ENCODE measurements around the gene NDUFB5. TPM values are rescaled to one million over a fixed set of nuclear protein-coding genes. Genes with fewer than 3 reads are reported as not detected.
"Not testable (repeated sequence)": the region's sequence is repeated elsewhere in the genome, so short reads cannot be mapped to it uniquely, and the experiment has no call there.

NDUFB5 gene
- total RNA-seq, 1 donor from 2014 or later, result 98.9 TPM

- no peak for ATAC-seq
Observed at GRCh38 chr3:179640469-179640868, 35.9 kb downstream of the NDUFB5 start.

- ATAC-seq, result no peak
Observed at GRCh38 chr3:179642871-179643270, 38.3 kb downstream of the NDUFB5 start.

- ATAC-seq, result not testable (repeated sequence)
Observed at GRCh38 chr3:179643837-179644236, 39.2 kb downstream of the NDUFB5 start.

- no peak for ATAC-seq
Observed at GRCh38 chr3:179646177-179646576, 41.6 kb downstream of the NDUFB5 start.

- no peak for ATAC-seq
Observed at GRCh38 chr3:179651687-179652446, 47.3 kb downstream of the NDUFB5 start.

- ATAC-seq, result peak; percentile 64
Observed at GRCh38 chr3:179652447-179653095, 48.0 kb downstream of the NDUFB5 start, which contains the start of gene USP13. Gene USP13 (plus strand): TSS chr3:179653040. CDS start chr3:179653226, 186 bp downstream.

- peak; percentile 82 for ATAC-seq
Observed at GRCh38 chr3:179653096-179653797, 48.7 kb downstream of the NDUFB5 start.

- ATAC-seq, result no peak
Observed at GRCh38 chr3:179655236-179655635, 50.6 kb downstream of the NDUFB5 start.

- ATAC-seq, result no peak
Observed at GRCh38 chr3:179658606-179659005, 54.0 kb downstream of the NDUFB5 start.

- ATAC-seq, result no peak
Observed at GRCh38 chr3:179660872-179661271, 56.3 kb downstream of the NDUFB5 start.

- ATAC-seq, result no peak
Observed at GRCh38 chr3:179661777-179662176, 57.2 kb downstream of the NDUFB5 start.

GRCh38 chr3:179663093-179663492, 58.5 kb downstream of the NDUFB5 start:
- ATAC-seq, result no peak

GRCh38 chr3:179666030-179666429, 61.4 kb downstream of the NDUFB5 start:
- ATAC-seq, result no peak

GRCh38 chr3:179666436-179667035, 61.9 kb downstream of the NDUFB5 start:
- ATAC-seq, result no peak

- no peak for ATAC-seq
Observed at GRCh38 chr3:179668429-179668828, 63.8 kb downstream of the NDUFB5 start.

GRCh38 chr3:179670311-179670710, 65.7 kb downstream of the NDUFB5 start:
- ATAC-seq, result no peak

GRCh38 chr3:179671309-179671708, 66.7 kb downstream of the NDUFB5 start:
- no peak for ATAC-seq

GRCh38 chr3:179671747-179672242, 67.2 kb downstream of the NDUFB5 start:
- ATAC-seq, result peak; percentile 25

- ATAC-seq, result peak; percentile 51
Observed at GRCh38 chr3:179672918-179673317, 68.3 kb downstream of the NDUFB5 start.

GRCh38 chr3:179673523-179673922, 68.9 kb downstream of the NDUFB5 start:
- no peak for ATAC-seq

GRCh38 chr3:179676081-179676480, 71.5 kb downstream of the NDUFB5 start:
- no peak for ATAC-seq
